B cell (primary cell): ENCODE results near the gene EEF1AKMT3. TPM values are rescaled to one million over a fixed set of nuclear protein-coding genes. Genes with fewer than 3 reads are reported as not detected.

Experiments
- ATAC-seq: fragments of 200-7000 bp; cut with Tn5 transposase; one replicate; pipeline ENCODE4 v1.10.0; 2021; ENCODE audit warnings: low read depth, mild to moderate bottlenecking, moderate number of reproducible peaks, moderate library complexity
- CTCF ChIA-PET: fragments of 350-600 bp; sonication (Branson Sonifier 250); formaldehyde crosslinking; loops from one replicate; lab custom pipeline; 2021; ENCODE audit warnings: antibody characterized with exemption, inconsistent platforms; lab: Charles Lee
- POLR2A ChIA-PET: fragments of 350-600 bp; sonication (Branson Sonifier 250); formaldehyde crosslinking; loops from one replicate; lab custom pipeline; 2021; ENCODE audit warnings: antibody characterized with exemption; lab: Charles Lee
- DNase-seq: peaks from one replicate; pipeline ENCODE4 v3.0.0; 2013
- H2AFZ ChIP-seq: 2 replicates; pipeline ENCODE4 v1.6.1; 2012; ENCODE audit warnings: mild to moderate bottlenecking, low read depth, low read length; ENCODE audit not compliant: insufficient read depth, poor library complexity, severe bottlenecking
- H3K27ac ChIP-seq, 2 donors: 1 replicate in 1 of 2; 2 replicates in 1 of 2; pipeline ENCODE4 v1.5.1; 2012 to 2013; ENCODE audit warnings: low read length in 2 of 2, mild to moderate bottlenecking in 2 of 2, moderate library complexity in 1 of 2
- H3K27me3 ChIP-seq, 4 experiments: fragments of 200-600 bp in 1 of 4; sonication (generic) in 1 of 4; replicated peaks in 1 of 4; 1 replicate in 2 of 4; 2 replicates in 2 of 4; pipeline versions ENCODE4 v1.6.1 to v1.7.0; 2013 to 2016; ENCODE audit warnings: low read length in 3 of 4, mild to moderate bottlenecking in 2 of 4, mixed read lengths in 1 of 4, moderate library complexity in 1 of 4; ENCODE audit not compliant: insufficient read depth in 4 of 4, control insufficient read depth in 3 of 4; ENCODE audit errors: control extremely low read depth in 1 of 4
- H3K36me3 ChIP-seq, 2 experiments: replicated peaks in 1 of 2; 1 replicate in 1 of 2; 2 replicates in 1 of 2; pipeline versions ENCODE4 v1.6.1 to v1.7.1; 2013; ENCODE audit warnings: low read length in 1 of 2; ENCODE audit not compliant: insufficient read depth in 2 of 2, control insufficient read depth in 1 of 2; ENCODE audit errors: control extremely low read depth in 1 of 2, extremely low read depth in 1 of 2
- H3K4me1 ChIP-seq, 2 donors: fragments of 200-600 bp in 1 of 2; sonication (generic) in 1 of 2; 1 replicate in 1 of 2; 2 replicates in 1 of 2; pipeline versions ENCODE4 v1.5.1 to v1.6.1; 2013 to 2017; ENCODE audit warnings: low read length in 2 of 2; ENCODE audit not compliant: control insufficient read depth in 2 of 2, insufficient read depth in 2 of 2
- H3K4me2 ChIP-seq: replicated peaks from 2 replicates; pipeline ENCODE3; 2012; ENCODE audit warnings: mild to moderate bottlenecking, low read depth, low read length; ENCODE audit not compliant: poor library complexity, severe bottlenecking
- H3K4me3 ChIP-seq, 5 experiments: fragments of 200-600 bp in 1 of 5; sonication (generic) in 1 of 5; 1 replicate in 3 of 5; 2 replicates in 2 of 5; pipeline versions ENCODE4 v1.5.1 to v1.7.0; 2011 to 2016; ENCODE audit warnings: low read length in 4 of 5, mild to moderate bottlenecking in 4 of 5, low read depth in 2 of 5, control low read depth in 1 of 5, moderate library complexity in 1 of 5; ENCODE audit not compliant: insufficient read depth in 1 of 5; ENCODE audit errors: control extremely low read depth in 1 of 5, extremely low read depth in 1 of 5
- H3K79me2 ChIP-seq: fragments of 200-600 bp; sonication (generic); one replicate; pipeline ENCODE4 v1.6.0; 2016; ENCODE audit warnings: low read length; ENCODE audit not compliant: control insufficient read depth, insufficient read depth
- H3K9ac ChIP-seq: fragments of 200-600 bp; sonication (generic); 2 replicates; pipeline ENCODE4 v1.6.1; 2017; ENCODE audit warnings: mild to moderate bottlenecking, low read length, moderate library complexity
- H3K9me3 ChIP-seq, 3 donors: one replicate each; pipeline versions ENCODE4 v1.6.1 to v1.7.1; 2013; ENCODE audit warnings: low read length in 2 of 3; ENCODE audit not compliant: control insufficient read depth in 2 of 3, insufficient read depth in 1 of 3; ENCODE audit errors: control extremely low read depth in 1 of 3
- H4K20me1 ChIP-seq: 2 replicates; pipeline ENCODE4 v1.6.0; 2012; ENCODE audit warnings: mild to moderate bottlenecking, low read length; ENCODE audit not compliant: insufficient read depth, control insufficient read depth, poor library complexity, severe bottlenecking
- H3K27ac Mint-ChIP-seq: one replicate; pipeline ENCODE4 v1.8.0; 2021; ENCODE audit warnings: mixed read lengths
- H3K27me3 Mint-ChIP-seq: one replicate; pipeline ENCODE4 v1.8.0; 2021; ENCODE audit warnings: mixed read lengths
- H3K4me1 Mint-ChIP-seq: one replicate; pipeline ENCODE4 v1.8.0; 2021; ENCODE audit warnings: mixed read lengths
- H3K4me3 Mint-ChIP-seq: one replicate; pipeline ENCODE4 v1.8.0; 2021; ENCODE audit warnings: mixed read lengths
- H3K9me3 Mint-ChIP-seq: one replicate; pipeline ENCODE4 v1.8.0; 2022; ENCODE audit warnings: mixed read lengths; ENCODE audit not compliant: insufficient read depth
- CTCF ChIP-seq: fragments of 200-600 bp; IDR thresholded peaks from one replicate; pipeline ENCODE4 v1.8.0; 2022; ENCODE audit warnings: antibody characterized with exemption, mild to moderate bottlenecking
- EZH2 ChIP-seq: IDR thresholded peaks from 2 replicates; pipeline ENCODE4 v1.6.1; 2012; ENCODE audit warnings: borderline replicate concordance, low read depth, mild to moderate bottlenecking, moderate library complexity, low read length; ENCODE audit not compliant: insufficient read depth, poor library complexity, severe bottlenecking
- WGBS: methylation state at CpG from one replicate; pipeline ENCODE4 v1.1.5; 2013; ENCODE audit warnings: missing lambda C conversion rate; ENCODE audit not compliant: insufficient coverage; 5-methylcytosine and 5-hydroxymethylcytosine counted together
- intact Hi-C: fragments of 100-400 bp; cut with micrococcal nuclease; formaldehyde crosslinking; loops from one replicate; pipeline ENCODE4 v1.10.0; 2022
- polyA plus RNA-seq: library from polyadenylated mRNA; depleted of rRNA; stranded (reverse); fragments of >200 nt; gene quantifications from 2 replicates; pipeline ENCODE4 v1.2.3, GENCODE V29; 2012
- total RNA-seq, 2 donors: library from RNA; stranded (reverse); fragments of 120-200 nt in 1 of 2; gene quantifications; 1 replicate in 1 of 2; 2 replicates in 1 of 2; pipeline versions ENCODE4 v1.2.3 to v1.2.4, GENCODE V29; 2013 to 2022

The EEF1AKMT3 gene
- total and polyA plus RNA-seq, 2 donors (not counting 1 experiment from before 2014, with no cell fraction given) = 0.89 to 1.3 TPM

GRCh38 chr12:57770734-57771133 lies 1.7 kb upstream of the EEF1AKMT3 start:
- Histone ChIP-seq H3K36me3 (no peaks in the 10 kb centered on the region), H3K4me3 (no peak overlapping the region), H3K4me2 (peak overlapping the region; percentile 94), H3K9me3 (peaks cover 0 to 7% (median 0%) of the 10 kb centered on the region in 3 donors), H2AFZ (no peak overlapping the region), H3K4me1 (peaks cover 26 to 35% of the 10 kb centered on the region in 2 donors), H3K9ac (no peak overlapping the region), H3K27ac (no peak overlapping the region), H4K20me1 (no peaks in the 10 kb centered on the region), H3K79me2 (no peaks in the 10 kb centered on the region), H3K27me3 (peaks cover 0 to 21% (median 17%) of the 10 kb centered on the region in 4 experiments)
- ATAC-seq = no peak
- POLR2A ChIA-PET = no interaction called here
- Mint-ChIP-seq H3K4me3 (peak overlapping the region; percentile 66), H3K27me3 (peaks cover 8% of the 10 kb centered on the region), H3K9me3 (no peaks in the 10 kb centered on the region), H3K27ac (no peak overlapping the region), H3K4me1 (peaks cover 26% of the 10 kb centered on the region)
- peak; percentile 8 for DNase-seq
- TF ChIP-seq EZH2 = no peak
- no peak for TF ChIP-seq CTCF
- intact Hi-C loops = no loop called here
- CTCF ChIA-PET = interaction anchor here (1.0 kb wide), 1 partner anchor 12 kb away, joined by 3 read pairs; the partner anchor contains the start of gene TSFM
- WGBS = 79% methylated on average over 3 of the region's 4 CpGs

GRCh38 chr12:57771236-57771872 lies 1.1 kb upstream of the EEF1AKMT3 start:
- Histone ChIP-seq H3K4me2 (peak overlapping the region; percentile 94), H3K9me3 (peaks cover 0 to 5% (median 0%) of the 10 kb centered on the region in 3 donors), H3K4me3 (peak overlapping the region; percentile 70 to 96 (median 91)), H3K27ac (peak overlapping the region; percentile 59 to 81), H3K9ac (peak overlapping the region; percentile 93), H3K36me3 (no peaks in the 10 kb centered on the region), H3K27me3 (peaks cover 0 to 14% (median 13%) of the 10 kb centered on the region in 4 experiments), H3K79me2 (no peaks in the 10 kb centered on the region), H2AFZ (peak overlapping the region; percentile 83), H3K4me1 (peaks cover 20 to 29% of the 10 kb centered on the region in 2 donors), H4K20me1 (no peaks in the 10 kb centered on the region)
- Mint-ChIP-seq H3K4me3 (peak overlapping the region; percentile 96), H3K9me3 (no peaks in the 10 kb centered on the region), H3K4me1 (peaks cover 21% of the 10 kb centered on the region), H3K27me3 (peaks cover 4% of the 10 kb centered on the region), H3K27ac (peak overlapping the region; percentile 91)
- CTCF ChIA-PET = interaction anchor here (1.0 to 1.8 kb wide), 4 partner anchors 11 to 17 kb away, joined by 3 to 9 read pairs (median 6); partner anchors contain the start of gene TSFM
- ATAC-seq = peak; percentile 67
- POLR2A ChIA-PET = interaction anchor here (1.0 kb wide), 1 partner anchor 12 kb away, joined by 5 read pairs; no protein-coding TSS in a partner anchor
- no peak for TF ChIP-seq CTCF
- no peak for TF ChIP-seq EZH2
- WGBS = 2% methylated on average over 11 of the region's 16 CpGs
- intact Hi-C loops = no loop called here
- DNase-seq = no peak
